ENCODE results near the gene ZSWIM8.
"Not testable (repeated sequence)": the region's sequence is repeated elsewhere in the genome, so short reads cannot be mapped to it uniquely, and the experiment has no call there.

The ZSWIM8 gene, protein sequence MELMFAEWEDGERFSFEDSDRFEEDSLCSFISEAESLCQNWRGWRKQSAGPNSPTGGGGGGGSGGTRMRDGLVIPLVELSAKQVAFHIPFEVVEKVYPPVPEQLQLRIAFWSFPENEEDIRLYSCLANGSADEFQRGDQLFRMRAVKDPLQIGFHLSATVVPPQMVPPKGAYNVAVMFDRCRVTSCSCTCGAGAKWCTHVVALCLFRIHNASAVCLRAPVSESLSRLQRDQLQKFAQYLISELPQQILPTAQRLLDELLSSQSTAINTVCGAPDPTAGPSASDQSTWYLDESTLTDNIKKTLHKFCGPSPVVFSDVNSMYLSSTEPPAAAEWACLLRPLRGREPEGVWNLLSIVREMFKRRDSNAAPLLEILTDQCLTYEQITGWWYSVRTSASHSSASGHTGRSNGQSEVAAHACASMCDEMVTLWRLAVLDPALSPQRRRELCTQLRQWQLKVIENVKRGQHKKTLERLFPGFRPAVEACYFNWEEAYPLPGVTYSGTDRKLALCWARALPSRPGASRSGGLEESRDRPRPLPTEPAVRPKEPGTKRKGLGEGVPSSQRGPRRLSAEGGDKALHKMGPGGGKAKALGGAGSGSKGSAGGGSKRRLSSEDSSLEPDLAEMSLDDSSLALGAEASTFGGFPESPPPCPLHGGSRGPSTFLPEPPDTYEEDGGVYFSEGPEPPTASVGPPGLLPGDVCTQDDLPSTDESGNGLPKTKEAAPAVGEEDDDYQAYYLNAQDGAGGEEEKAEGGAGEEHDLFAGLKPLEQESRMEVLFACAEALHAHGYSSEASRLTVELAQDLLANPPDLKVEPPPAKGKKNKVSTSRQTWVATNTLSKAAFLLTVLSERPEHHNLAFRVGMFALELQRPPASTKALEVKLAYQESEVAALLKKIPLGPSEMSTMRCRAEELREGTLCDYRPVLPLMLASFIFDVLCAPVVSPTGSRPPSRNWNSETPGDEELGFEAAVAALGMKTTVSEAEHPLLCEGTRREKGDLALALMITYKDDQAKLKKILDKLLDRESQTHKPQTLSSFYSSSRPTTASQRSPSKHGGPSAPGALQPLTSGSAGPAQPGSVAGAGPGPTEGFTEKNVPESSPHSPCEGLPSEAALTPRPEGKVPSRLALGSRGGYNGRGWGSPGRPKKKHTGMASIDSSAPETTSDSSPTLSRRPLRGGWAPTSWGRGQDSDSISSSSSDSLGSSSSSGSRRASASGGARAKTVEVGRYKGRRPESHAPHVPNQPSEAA (N-terminal part only)

DNA sequence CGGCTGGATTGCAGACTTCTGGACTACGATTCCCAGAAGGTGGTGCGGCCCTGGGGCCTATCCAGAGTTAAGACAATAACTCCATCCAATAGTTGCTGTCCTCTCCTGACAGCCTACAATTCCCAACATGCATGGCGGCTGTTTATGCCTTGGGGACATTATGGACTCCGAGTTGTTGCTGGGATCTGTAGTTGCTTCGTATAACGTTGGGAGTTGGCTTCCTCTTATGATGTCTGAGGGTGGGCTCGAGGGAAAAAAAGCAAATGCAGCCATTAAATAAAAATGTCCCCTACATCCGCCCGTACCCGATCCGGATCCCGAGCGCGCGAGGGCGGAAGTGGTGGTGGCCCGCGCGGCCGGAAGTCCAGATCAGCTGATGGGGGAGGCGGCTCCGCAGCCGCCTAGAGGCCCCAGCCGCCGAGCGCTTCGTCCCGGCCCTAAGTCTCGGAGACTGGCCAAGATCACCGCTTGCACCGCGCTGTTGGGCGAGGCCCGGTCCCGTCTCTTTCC lies at the start of gene ZSWIM8:
Gene ZSWIM8 (plus strand): TSS at position 396 of the 510 bp plus-strand sequence. CDS start 273 bp downstream, outside the sequence.
- peak; percentile 84 for DNase-seq

DNA sequence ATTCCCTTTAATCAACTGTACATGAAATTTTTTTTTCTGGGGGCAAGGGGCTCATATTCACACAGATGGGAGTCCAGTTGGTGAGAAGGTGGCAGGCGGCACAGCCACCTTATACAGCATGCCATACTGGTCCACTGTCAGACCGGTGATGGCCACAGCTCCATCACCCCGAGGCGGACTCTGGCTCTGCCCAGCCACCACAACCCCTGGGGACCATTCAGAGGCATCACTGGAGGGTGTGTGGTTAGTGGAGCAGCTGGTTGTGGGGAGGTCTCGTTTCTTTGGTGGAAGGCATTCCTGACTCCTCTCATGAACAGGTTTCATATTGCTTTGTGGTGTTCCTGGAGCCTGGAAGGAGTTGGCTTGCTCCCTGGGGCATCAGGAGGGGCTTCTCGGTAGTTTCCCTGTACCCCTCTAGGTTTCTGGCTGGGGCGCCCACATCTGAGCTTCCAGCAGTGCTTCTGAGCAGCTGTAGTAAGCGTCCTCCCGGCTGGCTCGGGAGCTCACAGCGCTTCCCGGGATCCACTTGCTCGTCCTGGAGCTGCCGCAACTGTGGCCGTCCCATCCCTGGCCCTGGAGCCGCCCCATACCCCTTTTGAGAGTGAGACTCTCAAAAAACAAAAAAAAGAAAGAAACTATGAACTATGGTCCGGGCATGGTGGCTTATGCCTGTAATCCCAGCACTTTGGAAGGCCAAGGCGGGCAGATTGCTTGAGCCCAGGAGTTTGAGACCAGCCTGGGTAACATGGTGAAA lies 44.7 kb upstream of the ZSWIM8 start:
- DNase-seq, result not testable (repeated sequence)

DNA sequence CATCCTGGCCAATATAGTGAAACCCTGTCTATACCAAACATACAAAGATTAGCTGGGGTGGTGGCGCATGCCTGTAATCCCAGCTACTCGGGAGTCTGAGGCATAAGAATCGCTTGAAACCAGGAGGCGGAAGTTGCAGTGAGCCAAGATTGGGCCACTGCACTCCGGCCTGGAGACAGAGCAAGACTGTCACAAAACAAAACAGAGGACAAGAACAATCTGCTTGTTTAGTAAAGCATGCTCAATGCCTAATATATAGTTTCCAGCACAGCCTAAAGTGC lies 43.0 kb upstream of the ZSWIM8 start:
- no peak for DNase-seq

DNA sequence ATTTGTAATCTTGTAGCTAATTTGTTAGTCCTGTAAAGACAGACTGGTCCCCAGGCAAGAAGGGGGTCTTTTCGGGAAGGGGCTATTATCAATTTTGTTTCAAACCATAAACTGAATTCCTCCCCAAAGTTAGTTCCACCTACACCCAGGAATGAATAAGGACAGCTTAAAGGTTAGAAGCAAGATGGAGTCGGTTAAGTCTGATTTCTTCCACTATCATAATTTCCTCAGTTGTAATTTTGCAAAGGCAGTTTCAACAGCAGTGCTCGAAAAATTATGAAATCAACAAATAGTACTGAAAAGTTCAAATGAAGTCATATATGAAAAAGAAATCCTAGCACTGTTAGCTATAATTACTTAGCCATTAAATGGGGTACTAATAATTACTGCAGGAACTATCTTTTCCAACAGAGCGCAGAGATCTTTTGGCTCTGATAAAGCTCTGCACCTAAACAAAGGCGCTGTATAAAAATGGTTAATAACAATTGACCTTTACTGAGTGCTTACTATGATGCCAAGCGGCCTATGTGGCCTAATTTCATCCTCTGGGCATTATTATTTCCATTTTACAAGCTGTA lies 42.0 kb upstream of the ZSWIM8 start:
- DNase-seq, result no peak

DNA sequence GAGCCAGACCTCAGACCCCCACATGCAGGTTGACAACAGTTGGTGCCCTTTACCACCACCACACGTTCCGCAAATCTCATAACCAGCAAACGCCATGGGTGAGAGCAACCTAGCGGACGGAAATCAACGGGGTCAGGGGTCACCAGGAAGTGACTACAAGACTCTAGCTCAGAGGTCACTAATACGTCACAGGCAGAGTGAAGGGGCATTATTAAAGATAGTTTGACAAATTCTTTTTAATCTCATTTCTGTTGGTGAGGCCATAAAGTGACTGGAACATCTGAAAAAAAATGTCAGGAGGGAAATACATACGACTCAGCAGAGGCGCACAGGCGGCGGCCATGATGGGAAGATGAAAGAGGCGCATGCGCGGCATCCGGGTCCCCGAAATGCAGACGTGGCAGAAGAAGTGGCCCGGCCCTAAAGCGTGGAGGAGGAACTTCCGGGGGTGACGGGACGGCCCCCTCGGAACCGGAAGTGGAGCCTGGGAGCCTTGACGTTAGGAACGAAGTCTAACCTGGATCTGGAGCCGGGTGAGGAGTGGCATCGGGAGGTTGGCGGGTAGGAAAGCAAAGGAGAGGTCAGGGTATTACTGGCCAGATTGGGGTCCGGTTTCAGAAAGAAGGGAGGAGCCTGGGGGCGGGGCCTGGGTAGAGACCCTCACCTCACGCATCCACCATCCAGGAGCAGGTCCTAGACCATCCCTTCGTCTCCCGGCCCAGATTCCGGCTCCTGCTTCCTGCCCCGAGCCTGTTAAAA lies 41.3 kb upstream of the ZSWIM8 start, which contains the start of gene SEC24C:
Gene SEC24C (plus strand): TSS at position 468 of the 759 bp plus-strand sequence. CDS start 2,461 bp downstream, outside the sequence.
- DNase-seq, result peak; percentile 95

DNA sequence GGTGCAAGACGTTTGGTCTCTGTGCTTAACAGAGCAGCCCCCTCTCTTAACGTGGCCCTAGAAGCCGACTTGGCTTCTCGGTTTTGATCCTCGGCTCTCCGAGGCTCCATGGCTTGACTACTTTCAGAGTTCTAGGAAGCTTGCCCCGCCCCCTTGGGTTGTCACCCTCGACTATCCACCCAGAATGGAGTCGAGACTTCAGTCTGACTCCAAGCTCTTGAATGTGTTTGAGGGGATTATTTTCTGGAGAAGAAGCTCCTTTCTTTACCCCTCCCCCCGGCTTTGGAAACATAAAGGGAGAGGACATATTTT lies 40.8 kb upstream of the ZSWIM8 start:
- DNase-seq, result peak; percentile 51

DNA sequence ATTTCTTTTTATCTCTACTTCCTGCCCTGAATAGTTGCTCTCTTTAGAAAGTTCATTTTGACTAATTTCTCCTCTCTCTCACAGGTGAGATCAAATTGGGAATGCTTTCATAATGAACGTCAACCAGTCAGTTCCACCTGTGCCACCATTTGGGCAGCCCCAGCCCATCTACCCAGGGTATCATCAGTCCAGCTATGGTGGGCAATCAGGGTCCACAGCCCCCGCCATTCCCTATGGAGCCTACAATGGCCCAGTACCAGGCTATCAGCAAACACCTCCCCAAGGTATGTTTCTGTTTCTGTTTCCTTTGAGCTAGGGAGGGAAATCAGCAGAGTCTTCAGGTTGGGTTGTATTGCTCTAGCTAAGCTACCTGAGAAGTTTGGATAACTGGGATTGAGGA lies 38.7 kb upstream of the ZSWIM8 start:
- no peak for DNase-seq

DNA sequence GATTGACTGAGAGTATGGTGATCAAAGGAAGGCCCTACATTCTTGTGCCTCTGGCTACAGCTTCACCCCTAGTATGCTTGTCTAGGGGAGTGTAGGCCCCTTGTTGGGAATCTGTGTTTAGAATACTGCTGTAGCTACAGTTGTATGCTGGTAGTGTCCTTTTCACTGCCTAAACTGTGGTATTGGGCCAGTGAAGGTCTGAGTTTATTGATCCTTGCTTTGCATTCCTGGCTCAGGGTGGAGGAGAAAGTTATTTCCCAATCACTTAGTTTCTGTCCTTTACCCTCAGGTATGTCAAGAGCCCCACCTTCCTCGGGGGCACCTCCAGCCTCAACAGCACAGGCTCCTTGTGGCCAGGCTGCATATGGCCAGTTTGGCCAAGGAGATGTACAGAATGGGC lies 34.6 kb upstream of the ZSWIM8 start:
- DNase-seq, result no peak

DNA sequence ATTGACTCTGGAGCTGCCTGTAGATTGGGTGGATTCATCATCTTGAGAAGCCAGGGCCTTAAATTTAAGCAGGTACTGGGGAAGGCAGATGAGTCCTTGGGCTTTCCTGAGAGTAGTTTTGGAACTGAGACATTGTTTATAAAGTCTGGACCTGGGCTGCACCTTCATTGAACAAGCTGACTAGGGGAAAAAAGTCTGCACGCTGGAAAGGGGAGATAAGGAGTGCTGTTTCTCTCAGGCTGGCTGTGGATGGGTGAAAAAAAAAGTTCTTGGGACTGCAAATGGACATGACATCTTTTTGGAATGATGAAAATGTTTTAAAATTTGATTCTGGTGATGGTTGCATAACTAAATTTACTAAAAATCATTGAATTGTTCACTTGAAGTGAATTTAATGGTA lies 29.2 kb upstream of the ZSWIM8 start:
- no peak for DNase-seq

DNA sequence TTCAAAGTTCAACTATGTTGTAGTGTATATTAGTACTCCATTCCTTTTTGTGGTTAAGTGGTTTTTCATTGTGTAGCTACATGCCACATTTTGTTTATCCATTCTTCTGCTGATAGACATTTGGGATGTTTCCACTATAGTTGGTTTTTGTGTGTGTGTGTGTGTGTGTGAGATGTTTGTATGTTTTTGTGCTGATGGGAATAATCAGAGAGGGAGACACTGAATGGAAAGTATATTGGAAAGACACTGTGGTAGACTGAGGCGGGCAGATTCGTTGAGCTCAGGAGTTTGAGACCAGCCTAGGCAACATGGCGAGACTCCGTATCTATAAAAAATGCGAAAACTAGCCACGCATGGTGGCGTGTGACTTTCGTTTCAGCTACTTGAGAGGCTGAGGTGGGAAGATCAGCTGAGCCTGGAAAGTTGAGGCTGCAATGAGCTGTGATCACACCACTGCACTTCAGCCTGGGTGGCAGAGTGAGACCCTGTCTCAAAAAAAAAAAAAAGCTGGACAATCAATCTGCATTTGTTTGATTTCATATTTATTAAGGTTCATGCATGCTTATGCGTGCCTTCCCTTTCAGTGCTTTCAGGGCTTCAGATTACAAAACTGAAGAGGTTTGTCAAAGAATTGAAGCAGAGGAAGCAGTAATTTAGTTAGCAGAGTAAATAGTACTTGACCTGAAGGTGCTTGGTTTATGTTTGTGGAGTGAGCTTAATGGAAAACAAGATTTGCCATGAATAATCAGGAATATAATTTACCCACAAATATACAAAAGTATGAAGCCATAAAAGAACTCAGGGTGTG lies 26.5 kb upstream of the ZSWIM8 start:
- no peak for DNase-seq

DNA sequence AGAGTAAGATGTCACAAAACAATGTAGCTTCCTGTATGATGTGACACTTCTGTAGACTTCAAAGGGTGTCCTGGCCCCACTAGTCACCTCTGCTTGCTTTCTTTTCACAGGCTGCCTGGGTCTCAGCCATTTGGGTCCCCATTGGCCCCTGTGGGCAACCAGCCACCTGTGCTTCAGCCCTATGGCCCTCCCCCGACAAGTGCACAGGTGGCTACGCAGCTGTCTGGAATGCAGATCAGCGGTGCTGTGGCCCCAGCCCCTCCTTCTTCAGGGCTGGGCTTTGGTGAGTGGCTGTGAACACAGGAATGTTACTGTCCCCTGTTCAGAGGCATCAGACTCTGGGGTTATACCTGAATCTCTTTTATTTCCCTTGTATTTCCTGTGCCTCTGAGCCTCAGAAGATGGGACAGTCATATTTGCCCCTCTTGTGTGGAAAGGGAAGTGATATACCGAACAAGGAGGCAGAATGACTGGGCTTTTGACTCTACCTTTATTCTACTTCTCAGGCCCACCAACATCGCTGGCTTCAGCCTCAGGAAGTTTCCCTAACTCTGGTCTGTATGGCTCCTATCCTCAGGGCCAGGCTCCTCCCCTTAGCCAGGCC lies 25.8 kb upstream of the ZSWIM8 start:
- peak; percentile 82 for DNase-seq

DNA sequence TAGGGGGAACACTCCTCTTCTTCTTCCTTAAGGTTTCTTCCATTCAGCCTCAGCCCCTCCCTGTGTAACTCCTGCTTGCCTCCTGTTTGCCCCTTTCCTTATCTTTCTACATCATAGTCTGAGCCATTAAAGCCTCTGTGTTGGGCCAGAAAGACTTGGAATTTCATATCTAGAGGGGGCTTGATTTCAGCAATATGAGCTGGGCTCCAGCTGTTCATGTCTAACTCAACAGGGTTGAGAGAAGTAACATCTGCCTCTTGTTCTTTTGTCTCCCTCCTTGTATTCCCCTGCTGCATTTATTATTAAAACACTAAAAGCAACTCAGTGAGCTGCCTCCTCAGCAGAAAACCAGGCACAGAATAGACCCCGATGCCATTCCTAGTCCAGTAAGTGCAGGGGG lies 23.6 kb upstream of the ZSWIM8 start:
- DNase-seq, result no peak

DNA sequence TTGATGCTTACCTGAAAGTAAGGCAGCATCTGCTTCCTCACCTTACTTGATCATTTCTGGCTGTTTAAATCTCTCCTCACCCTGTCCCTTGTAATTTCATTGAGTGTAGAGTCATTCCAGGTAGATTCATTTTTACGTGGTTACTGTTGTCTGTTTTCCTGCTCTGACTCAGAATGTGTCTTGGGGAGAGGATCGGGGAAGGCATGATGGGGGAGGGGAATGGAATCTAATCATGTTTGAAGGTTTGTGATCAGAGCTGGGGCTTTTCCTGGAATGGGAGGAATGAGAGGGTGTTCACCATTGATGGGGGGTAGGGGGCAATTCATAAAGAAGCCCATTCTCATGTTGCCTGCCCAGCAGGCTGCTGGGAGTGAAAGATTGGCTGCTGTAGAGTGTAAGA lies 22.5 kb upstream of the ZSWIM8 start:
- DNase-seq, result no peak

DNA sequence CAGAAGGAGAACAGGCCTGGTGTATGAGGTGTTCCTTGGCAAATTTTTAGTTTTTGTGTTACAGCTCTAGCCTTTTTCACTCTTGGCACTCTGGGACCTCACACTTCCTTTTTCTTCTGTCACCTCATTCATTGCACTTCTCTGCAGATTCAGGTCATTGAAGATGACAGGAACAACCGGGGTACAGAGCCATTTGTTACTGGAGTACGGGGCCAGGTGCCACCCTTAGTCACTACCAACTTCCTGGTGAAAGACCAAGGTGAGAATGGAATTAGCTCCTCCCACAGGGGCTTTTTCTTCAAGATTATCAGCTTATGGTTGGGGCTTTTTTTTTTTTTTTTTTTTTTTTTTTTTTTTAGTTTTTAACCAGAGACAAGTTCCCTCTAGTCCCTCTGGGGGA lies 22.1 kb upstream of the ZSWIM8 start:
- DNase-seq, result no peak

DNA sequence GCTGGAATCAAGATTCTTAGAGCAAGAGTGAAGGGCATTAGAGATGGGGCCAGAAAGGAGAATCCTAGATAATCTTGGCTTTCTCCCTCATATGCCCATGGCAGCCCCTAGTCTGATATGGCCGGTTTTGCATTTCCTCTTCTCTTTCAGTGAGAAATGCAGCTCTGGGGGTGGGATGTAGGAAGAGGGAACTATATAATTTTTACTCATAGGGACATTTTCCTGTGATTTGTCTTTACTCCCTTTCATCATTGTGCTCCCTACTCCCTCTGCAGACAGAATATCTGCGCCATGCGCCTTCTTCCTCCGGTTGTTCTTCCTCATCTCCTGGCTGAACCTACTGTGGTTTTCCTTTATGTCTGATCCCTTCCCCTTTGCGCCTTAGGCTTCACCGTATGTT lies 20.3 kb upstream of the ZSWIM8 start:
- no peak for DNase-seq

DNA sequence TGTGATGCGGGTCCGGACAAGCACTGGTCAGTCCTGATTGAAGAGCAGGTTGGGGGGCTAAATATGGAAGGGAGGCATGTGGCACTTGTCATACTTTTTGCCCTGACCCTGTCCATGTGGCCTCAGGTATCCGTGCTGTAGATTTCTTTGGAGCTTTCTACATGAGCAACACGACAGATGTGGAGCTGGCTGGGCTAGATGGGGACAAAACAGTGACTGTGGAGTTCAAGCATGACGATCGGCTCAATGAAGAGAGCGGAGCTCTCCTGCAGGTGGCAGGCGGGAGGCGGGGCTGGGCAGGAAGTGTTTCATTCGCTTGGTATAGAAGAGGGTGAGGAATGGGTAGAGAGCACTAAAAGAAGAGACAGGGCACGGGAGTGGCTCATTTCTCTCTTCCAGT lies 16.5 kb upstream of the ZSWIM8 start:
- DNase-seq, result peak; percentile 67

DNA sequence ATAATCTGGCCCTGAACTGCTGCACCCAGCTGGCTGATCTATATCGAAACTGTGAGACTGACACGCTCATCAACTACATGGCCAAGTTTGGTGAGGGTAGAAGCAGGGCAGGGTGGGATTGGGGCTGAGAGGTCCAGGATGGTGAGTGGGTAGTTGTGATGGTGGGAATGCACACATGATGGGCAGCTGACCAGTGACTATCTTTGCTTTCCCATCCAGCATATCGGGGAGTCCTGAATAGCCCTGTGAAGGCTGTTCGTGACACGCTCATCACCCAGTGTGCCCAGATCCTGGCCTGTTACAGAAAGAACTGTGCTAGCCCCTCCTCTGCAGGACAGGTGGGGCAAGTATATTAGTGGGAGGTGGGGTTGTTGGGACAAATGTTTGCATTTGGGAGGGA lies 16.0 kb upstream of the ZSWIM8 start:
- DNase-seq, result no peak

DNA sequence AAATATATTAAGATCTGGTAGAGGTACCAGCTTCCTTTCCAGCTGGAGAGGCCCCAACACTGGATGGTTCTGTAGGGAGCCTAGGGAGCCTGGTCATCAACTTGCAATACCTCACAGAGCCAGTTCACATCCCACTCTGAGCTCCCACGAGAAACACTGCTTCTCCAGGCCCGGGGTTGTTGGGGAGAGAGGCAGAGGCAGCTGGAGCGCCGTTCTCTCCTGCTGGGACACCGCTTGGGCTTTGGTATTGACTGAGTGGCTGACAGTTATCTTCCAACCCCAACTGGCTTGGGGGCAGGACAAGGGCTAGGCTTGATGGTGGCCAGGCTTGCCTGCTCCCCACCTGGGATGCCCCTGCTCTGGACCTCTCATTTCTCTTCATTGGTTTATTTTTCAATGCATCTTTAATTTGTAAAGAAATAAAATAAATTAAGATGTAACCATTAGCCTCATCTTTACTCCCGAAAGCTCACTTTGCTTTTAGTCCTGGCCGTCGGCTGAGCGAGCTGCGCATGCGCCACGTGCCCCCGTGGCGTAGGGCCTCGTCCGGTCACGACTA lies 13.6 kb upstream of the ZSWIM8 start:
- DNase-seq, result peak; percentile 25

DNA sequence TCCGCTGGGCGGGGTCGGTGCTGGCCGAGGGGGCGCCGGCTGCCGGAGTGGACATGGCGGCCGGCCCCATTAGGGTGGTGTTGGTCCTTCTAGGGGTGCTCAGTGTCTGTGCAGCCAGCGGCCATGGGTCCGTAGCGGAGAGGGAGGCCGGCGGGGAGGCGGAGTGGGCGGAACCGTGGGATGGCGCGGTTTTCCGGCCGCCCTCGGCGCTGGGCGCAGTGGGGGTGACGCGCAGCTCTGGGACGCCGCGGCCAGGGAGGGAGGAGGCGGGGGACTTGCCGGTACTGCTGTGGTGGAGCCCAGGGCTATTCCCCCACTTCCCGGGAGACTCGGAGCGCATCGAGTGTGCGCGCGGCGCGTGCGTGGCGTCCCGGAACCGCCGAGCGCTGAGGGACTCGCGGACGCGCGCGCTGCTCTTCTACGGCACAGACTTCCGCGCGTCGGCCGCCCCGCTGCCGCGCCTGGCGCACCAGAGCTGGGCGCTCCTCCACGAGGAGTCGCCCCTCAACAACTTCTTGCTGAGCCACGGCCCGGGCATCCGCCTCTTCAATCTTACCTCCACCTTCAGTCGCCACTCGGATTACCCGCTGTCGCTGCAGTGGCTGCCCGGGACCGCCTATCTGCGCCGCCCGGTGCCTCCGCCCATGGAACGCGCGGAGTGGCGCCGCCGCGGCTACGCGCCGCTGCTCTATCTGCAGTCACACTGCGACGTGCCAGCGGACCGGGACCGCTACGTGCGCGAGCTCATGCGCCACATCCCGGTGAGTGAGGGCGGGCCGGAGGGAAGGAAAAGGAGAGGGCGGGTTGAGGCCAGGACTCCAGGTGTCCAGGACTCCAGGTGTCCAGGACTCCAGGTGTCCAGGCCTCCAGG lies 12.9 kb upstream of the ZSWIM8 start:
- peak; percentile 53 for DNase-seq

All from NCI-H510A (cell line).